ENCODE results near the gene GART.
A peak's percentile ranks its signal among the peaks of the same experiment; 100 is the strongest.
"Not testable (repeated sequence)": the region's sequence is repeated elsewhere in the genome, so short reads cannot be mapped to it uniquely, and the experiment has no call there.

Gene GART

GRCh38 chr21:33541756-33542639 lies at the start of gene GART:
Gene GART, minus strand, starts transcription at chr21:33542117. Its CDS starts 2,802 bp downstream, at chr21:33539315.
- peak; percentile 63 to 76 (median 71) for DNase-seq (ENCODE audit: low read depth in 3 of 3)

GRCh38 chr21:33588485-33589335 lies 46.8 kb upstream of the GART start, which contains the start of gene DONSON:
Gene DONSON, minus strand, starts transcription at chr21:33588684. Its CDS starts 43 bp downstream, at chr21:33588641.
- peak; percentile 77 to 83 (median 79) for DNase-seq (ENCODE audit: low read depth in 3 of 3)

GRCh38 chr21:33587792-33588484 lies 46.0 kb upstream of the GART start:
- DNase-seq (ENCODE audit: low read depth in 3 of 3), result no peak

- no peak for DNase-seq (ENCODE audit: low read depth in 3 of 3)
These were observed 45.0 kb upstream of the GART start for GRCh38 chr21:33586927-33587326.

- no peak for DNase-seq (ENCODE audit: low read depth in 3 of 3)
These were observed 42.5 kb upstream of the GART start for GRCh38 chr21:33584455-33584854.

GRCh38 chr21:33578959-33579542 lies 37.1 kb upstream of the GART start:
- DNase-seq (ENCODE audit: low read depth in 3 of 3), result no peak

- DNase-seq (ENCODE audit: low read depth in 3 of 3), result no peak
These were observed 36.3 kb upstream of the GART start for GRCh38 chr21:33578214-33578613.

- not testable (repeated sequence) for DNase-seq (ENCODE audit: low read depth in 3 of 3)
These were observed 34.8 kb upstream of the GART start for GRCh38 chr21:33576741-33577141.

- DNase-seq (ENCODE audit: low read depth in 3 of 3), result no peak
These were observed 30.4 kb upstream of the GART start for GRCh38 chr21:33572350-33572749.

GRCh38 chr21:33569991-33570390 lies 28.1 kb upstream of the GART start:
- no peak for DNase-seq (ENCODE audit: low read depth in 3 of 3)

GRCh38 chr21:33568448-33568847 lies 26.5 kb upstream of the GART start:
- no peak for DNase-seq (ENCODE audit: low read depth in 3 of 3)

- DNase-seq (ENCODE audit: low read depth in 3 of 3), result no peak
These were observed 26.0 kb upstream of the GART start for GRCh38 chr21:33567914-33568313.

- DNase-seq (ENCODE audit: low read depth in 3 of 3), result no peak
These were observed 24.6 kb upstream of the GART start for GRCh38 chr21:33566514-33566913.

- DNase-seq (ENCODE audit: low read depth in 3 of 3), result no peak
These were observed 20.5 kb upstream of the GART start for GRCh38 chr21:33562389-33562788.

GRCh38 chr21:33561373-33561772 lies 19.5 kb upstream of the GART start:
- no peak for DNase-seq (ENCODE audit: low read depth in 3 of 3)

GRCh38 chr21:33560965-33561364 lies 19.0 kb upstream of the GART start:
- DNase-seq (ENCODE audit: low read depth in 3 of 3), result no peak

GRCh38 chr21:33559813-33560212 lies 17.9 kb upstream of the GART start:
- no peak for DNase-seq (ENCODE audit: low read depth in 3 of 3)

- DNase-seq (ENCODE audit: low read depth in 3 of 3), result no peak
These were observed 17.0 kb upstream of the GART start for GRCh38 chr21:33558777-33559421.

- no peak for DNase-seq (ENCODE audit: low read depth in 3 of 3)
These were observed 15.5 kb upstream of the GART start for GRCh38 chr21:33557447-33557846.

GRCh38 chr21:33554982-33555344 lies 13.0 kb upstream of the GART start:
- DNase-seq (ENCODE audit: low read depth in 3 of 3), result no peak

Measured in stimulated activated CD4-positive, alpha-beta T cell treated with anti-CD3 and anti-CD28 coated beads, TNF-alpha, amount 100 ng/mL, for 4 hours (primary cell).